Colon (tissue), 2 donors: ENCODE measurements around the gene STIM2.
"Not testable (repeated sequence)": the region's sequence is repeated elsewhere in the genome, so short reads cannot be mapped to it uniquely, and the experiment has no call there.

Experiments
- FAIRE-seq: peaks from 2 replicates; lab custom pipeline; 2012; peaks lifted over from hg19 to GRCh38; lab: Jason Lieb, UNC
- donor health status: control.
- donor health status: control.

STIM2 gene

GRCh38 chr4:26860157-26860921 lies at the start of gene STIM2:
Gene STIM2 (plus strand): TSS chr4:26860841.
- FAIRE-seq, result no peak

GRCh38 chr4:26811571-26811970 lies 49.1 kb upstream of the STIM2 start:
- FAIRE-seq, result not testable (repeated sequence)

- no peak for FAIRE-seq
These were observed 48.5 kb upstream of the STIM2 start for GRCh38 chr4:26812049-26812714.

- no peak for FAIRE-seq
These were observed 46.9 kb upstream of the STIM2 start for GRCh38 chr4:26813698-26814097.

GRCh38 chr4:26815199-26815598 lies 45.4 kb upstream of the STIM2 start:
- no peak for FAIRE-seq

GRCh38 chr4:26815706-26816105 lies 44.9 kb upstream of the STIM2 start:
- no peak for FAIRE-seq

GRCh38 chr4:26819026-26819425 lies 41.6 kb upstream of the STIM2 start:
- FAIRE-seq, result no peak

GRCh38 chr4:26819478-26820095 lies 41.1 kb upstream of the STIM2 start:
- FAIRE-seq, result no peak

- no peak for FAIRE-seq
These were observed 40.3 kb upstream of the STIM2 start for GRCh38 chr4:26820346-26820745.

GRCh38 chr4:26821031-26821430 lies 39.6 kb upstream of the STIM2 start:
- no peak for FAIRE-seq

- FAIRE-seq, result no peak
These were observed 38.8 kb upstream of the STIM2 start for GRCh38 chr4:26821677-26822503.

GRCh38 chr4:26822546-26822945 lies 38.1 kb upstream of the STIM2 start:
- FAIRE-seq, result no peak

- FAIRE-seq, result not testable (repeated sequence)
These were observed 37.7 kb upstream of the STIM2 start for GRCh38 chr4:26822974-26823373.

- no peak for FAIRE-seq
These were observed 37.1 kb upstream of the STIM2 start for GRCh38 chr4:26823583-26823982.

- no peak for FAIRE-seq
These were observed 36.0 kb upstream of the STIM2 start for GRCh38 chr4:26824667-26825066.

- FAIRE-seq, result no peak
These were observed 33.9 kb upstream of the STIM2 start for GRCh38 chr4:26826721-26827120.

GRCh38 chr4:26827336-26827735 lies 33.3 kb upstream of the STIM2 start:
- not testable (repeated sequence) for FAIRE-seq

- no peak for FAIRE-seq
These were observed 32.8 kb upstream of the STIM2 start for GRCh38 chr4:26827798-26828197.

- FAIRE-seq, result no peak
These were observed 31.6 kb upstream of the STIM2 start for GRCh38 chr4:26829018-26829417.

- FAIRE-seq, result no peak
These were observed 30.6 kb upstream of the STIM2 start for GRCh38 chr4:26830033-26830432.

- no peak for FAIRE-seq
These were observed 29.9 kb upstream of the STIM2 start for GRCh38 chr4:26830701-26831100.

GRCh38 chr4:26836539-26836938 lies 24.1 kb upstream of the STIM2 start:
- no peak for FAIRE-seq
